Naive thymus-derived CD4-positive, alpha-beta T cell (primary cell): ENCODE data around the gene CFAP69. TPM values are rescaled to one million over a fixed set of nuclear protein-coding genes. Genes with fewer than 3 reads are reported as not detected.

Source experiments
- ATAC-seq: fragments of 150-1000 bp; cut with Tn5 transposase; 2 replicates; pipeline ENCODE4 v1.10.0; 2021; ENCODE audit warnings: mild to moderate bottlenecking, moderate library complexity
- CTCF ChIA-PET: fragments of 350-600 bp; sonication (Branson Sonifier 250); formaldehyde crosslinking; loops from one replicate; lab custom pipeline; 2021; ENCODE audit warnings: antibody characterized with exemption; lab: Charles Lee
- POLR2A ChIA-PET: fragments of 350-600 bp; sonication (Branson Sonifier 250); formaldehyde crosslinking; loops from one replicate; lab custom pipeline; 2021; ENCODE audit warnings: antibody characterized with exemption, inconsistent platforms; lab: Charles Lee
- DNase-seq, 9 donors: peaks; one replicate each; pipeline versions ENCODE4 v3.0.0 to v3.0.0-alpha.2; 2020 to 2022; ENCODE audit warnings: mixed read lengths in 1 of 9
- H3K27ac ChIP-seq: one replicate; pipeline ENCODE4 v1.7.0; 2013; ENCODE audit warnings: mild to moderate bottlenecking, low read depth, low read length, moderate library complexity
- H3K27me3 ChIP-seq, 2 donors: one replicate each; pipeline ENCODE4 v1.7.0; 2013; ENCODE audit warnings: low read length in 2 of 2, mild to moderate bottlenecking in 2 of 2, moderate library complexity in 2 of 2; ENCODE audit not compliant: control insufficient read depth in 2 of 2, insufficient read depth in 2 of 2
- H3K36me3 ChIP-seq, 3 experiments: 1 replicate in 2 of 3; 2 replicates in 1 of 3; pipeline ENCODE4 v1.7.0; 2013; ENCODE audit warnings: low read length in 3 of 3, mild to moderate bottlenecking in 3 of 3, moderate library complexity in 1 of 3; ENCODE audit not compliant: insufficient read depth in 3 of 3, control insufficient read depth in 2 of 3
- H3K4me1 ChIP-seq, 2 donors: one replicate each; pipeline ENCODE4 v1.7.0; 2013; ENCODE audit warnings: low read length in 2 of 2, mild to moderate bottlenecking in 2 of 2, moderate library complexity in 1 of 2; ENCODE audit not compliant: control insufficient read depth in 2 of 2, insufficient read depth in 2 of 2
- H3K4me3 ChIP-seq: 2 replicates; pipeline ENCODE4 v1.7.0; 2013; ENCODE audit warnings: mild to moderate bottlenecking, low read length
- H3K9me3 ChIP-seq, 3 experiments: 1 replicate in 2 of 3; 2 replicates in 1 of 3; pipeline ENCODE4 v1.7.0; 2013; ENCODE audit warnings: low read length in 3 of 3; ENCODE audit not compliant: control insufficient read depth in 2 of 3
- H3K27ac Mint-ChIP-seq, 9 donors: one replicate each; pipeline ENCODE4 v1.8.0; 2020 to 2022; ENCODE audit warnings: mixed read lengths in 9 of 9, mild to moderate bottlenecking in 8 of 9, moderate library complexity in 5 of 9, inconsistent platforms in 2 of 9
- H3K27me3 Mint-ChIP-seq, 5 donors: one replicate each; pipeline ENCODE4 v1.8.0; 2021 to 2022; ENCODE audit warnings: mixed read lengths in 5 of 5, mild to moderate bottlenecking in 1 of 5
- H3K36me3 Mint-ChIP-seq, 5 donors: one replicate each; pipeline ENCODE4 v1.8.0; 2020 to 2022; ENCODE audit warnings: mixed read lengths in 5 of 5, mild to moderate bottlenecking in 3 of 5, inconsistent platforms in 1 of 5
- H3K4me1 Mint-ChIP-seq, 7 donors: one replicate each; pipeline ENCODE4 v1.8.0; 2020 to 2022; ENCODE audit warnings: mixed read lengths in 7 of 7, mild to moderate bottlenecking in 3 of 7, inconsistent platforms in 1 of 7
- H3K4me3 Mint-ChIP-seq, 10 donors: one replicate each; pipeline ENCODE4 v1.8.0; 2020 to 2022; ENCODE audit warnings: mild to moderate bottlenecking in 10 of 10, mixed read lengths in 10 of 10, moderate library complexity in 6 of 10, inconsistent platforms in 2 of 10
- H3K9me3 Mint-ChIP-seq, 11 donors: one replicate each; pipeline ENCODE4 v1.8.0; 2020 to 2022; ENCODE audit warnings: mixed read lengths in 11 of 11, mild to moderate bottlenecking in 4 of 11, inconsistent platforms in 1 of 11, moderate library complexity in 1 of 11
- intact Hi-C, 2 donors: fragments of 100-400 bp; cut with micrococcal nuclease; formaldehyde crosslinking; loops; one replicate each; pipeline ENCODE4 v1.15.1; 2023
- polyA plus RNA-seq, 2 donors: library from polyadenylated mRNA; unstranded; fragments of 300-500 nt; fragmentation: Illumina TruSeq; gene quantifications; one replicate each; pipeline ENCODE4 v1.2.3, GENCODE V29; 2021
- total RNA-seq, 6 experiments: library from RNA in 5 of 6; stranded (reverse) in 5 of 6; gene quantifications; 1 replicate in 5 of 6; 2 replicates in 1 of 6; pipeline ENCODE4 v1.2.3 and lab custom pipeline; 2021 to 2026

Gene CFAP69
- total and polyA plus RNA-seq, 7 experiments from 2014 or later: 0.30 to 0.80 TPM; not detected in 5

DNA sequence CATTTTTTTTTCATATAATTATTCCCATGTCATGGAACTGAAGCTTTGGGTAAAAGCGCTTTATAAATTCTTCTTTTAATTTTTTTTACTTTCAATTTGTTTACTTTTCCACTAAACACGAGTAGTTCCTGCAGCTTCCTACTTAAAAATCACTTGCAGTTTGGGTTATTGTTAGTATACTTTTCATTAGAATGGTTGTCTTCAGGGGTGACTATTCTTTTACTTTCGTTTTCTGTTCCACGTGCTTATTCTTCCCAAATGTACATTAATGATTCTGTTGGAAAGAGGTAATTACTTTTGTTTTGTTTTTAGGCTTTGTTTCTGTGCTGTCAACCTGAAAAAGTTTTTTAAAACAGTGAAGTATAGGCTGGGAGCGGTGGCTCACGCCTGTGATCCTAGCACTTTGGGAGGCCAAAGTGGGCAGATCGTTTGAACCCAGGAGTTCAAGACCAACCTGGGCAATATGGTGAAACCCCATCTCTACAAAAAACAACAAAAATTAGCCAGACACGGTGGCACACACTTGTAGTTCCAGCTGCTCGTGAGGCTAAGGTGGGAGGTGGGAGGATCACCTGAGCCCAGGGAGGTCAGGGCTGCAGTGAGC is 5.2 kb upstream of the CFAP69 start:
- Histone ChIP-seq H3K27me3 (no peaks in the 10 kb centered on the region), H3K9me3 (no peaks in the 10 kb centered on the region), H3K4me3 (no peak overlapping the region), H3K36me3 (no peaks in the 10 kb centered on the region), H3K4me1 (no peaks in the 10 kb centered on the region), H3K27ac (no peak overlapping the region)
- ATAC-seq (no peak), DNase-seq (no peak)
- CTCF ChIA-PET: no interaction called here
- Mint-ChIP-seq H3K36me3 (peaks cover 0 to under 1% (median 0%) of the 10 kb centered on the region in 5 donors), H3K27me3 (peaks cover 0 to 33% (median 11%) of the 10 kb centered on the region in 5 donors), H3K9me3 (no peaks in the 10 kb centered on the region), H3K4me3 (peak overlapping the region in 1 of 10 donors; percentile 31), H3K4me1 (peaks cover 0 to 13% (median 4%) of the 10 kb centered on the region in 7 donors), H3K27ac (no peak overlapping the region)
- POLR2A ChIA-PET: interaction anchor here (0.7 kb wide), 1 partner anchor 131 kb away, joined by 3 read pairs; no protein-coding TSS in a partner anchor
- intact Hi-C loops: no loop called here

GRCh38 chr7:90242369-90243168 is 2.4 kb upstream of the CFAP69 start:
- H3K36me3 ChIP-seq: peaks cover 0 to 3% (median 0%) of the 10 kb centered on the region in 3 experiments
- ChIA-PET CTCF (interaction anchor here (0.7 kb wide), 1 partner anchor 112 kb away, joined by 3 read pairs; no protein-coding TSS in a partner anchor), POLR2A (interaction anchor here (0.7 kb wide), 2 partner anchors 747 to 947 kb away, joined by 3 to 4 read pairs; no protein-coding TSS in a partner anchor)
- Mint-ChIP-seq H3K27me3 (peaks cover 7 to 53% (median 20%) of the 10 kb centered on the region in 5 donors), H3K4me1 (peaks cover 8 to 27% (median 16%) of the 10 kb centered on the region in 7 donors), H3K9me3 (peaks cover 0 to 2% (median 0%) of the 10 kb centered on the region in 11 donors), H3K4me3 (peak overlapping the region in 1 of 10 donors; percentile 11), H3K27ac (no peak overlapping the region), H3K36me3 (peaks cover 0 to 3% (median 0%) of the 10 kb centered on the region in 5 donors)
- no peak overlapping the region for H3K4me3 ChIP-seq
- no peaks in the 10 kb centered on the region for H3K9me3 ChIP-seq
- peaks cover 6 to 8% of the 10 kb centered on the region in 2 donors for H3K4me1 ChIP-seq
- H3K27me3 ChIP-seq: no peaks in the 10 kb centered on the region
- DNase-seq: no peak
- no peak for ATAC-seq
- intact Hi-C loops: no loop called here
- no peak overlapping the region for H3K27ac ChIP-seq

GRCh38 chr7:90243556-90243955 is 1.4 kb upstream of the CFAP69 start:
- Mint-ChIP-seq H3K27ac (no peak overlapping the region), H3K27me3 (peaks cover 7 to 53% (median 20%) of the 10 kb centered on the region in 5 donors), H3K9me3 (peaks cover 0 to 2% (median 0%) of the 10 kb centered on the region in 11 donors), H3K4me3 (peak overlapping the region in 9 of 10 donors; percentile 10 to 97 (median 88)), H3K36me3 (peaks cover 0 to 3% (median 0%) of the 10 kb centered on the region in 5 donors), H3K4me1 (peaks cover 8 to 27% (median 16%) of the 10 kb centered on the region in 7 donors)
- Histone ChIP-seq H3K4me1 (peaks cover 6 to 8% of the 10 kb centered on the region in 2 donors), H3K4me3 (no peak overlapping the region), H3K9me3 (no peaks in the 10 kb centered on the region), H3K36me3 (peaks cover 0 to 3% (median 0%) of the 10 kb centered on the region in 3 experiments), H3K27me3 (no peaks in the 10 kb centered on the region), H3K27ac (no peak overlapping the region)
- no peak for DNase-seq
- ChIA-PET POLR2A (no interaction called here), CTCF (no interaction called here)
- intact Hi-C loops: no loop called here
- ATAC-seq: no peak

GRCh38 chr7:90244565-90244908 is 437 bp upstream of the CFAP69 start:
- H3K9me3 Mint-ChIP-seq: peaks cover 0 to 2% (median 0%) of the 10 kb centered on the region in 11 donors
- DNase-seq: peak in 1 of 9 donors; percentile 5
- H3K4me1 Mint-ChIP-seq: peaks cover 8 to 27% (median 16%) of the 10 kb centered on the region in 7 donors
- CTCF ChIA-PET: no interaction called here
- H3K27ac Mint-ChIP-seq: peak overlapping the region in 5 of 9 donors; percentile 60 to 87 (median 81)
- peak overlapping the region; percentile 70 for H3K4me3 ChIP-seq
- H3K36me3 Mint-ChIP-seq: peaks cover 0 to 3% (median 0%) of the 10 kb centered on the region in 5 donors
- peak overlapping the region; percentile 88 to 97 (median 92) for H3K4me3 Mint-ChIP-seq
- H3K27ac ChIP-seq: no peak overlapping the region
- peaks cover 6 to 8% of the 10 kb centered on the region in 2 donors for H3K4me1 ChIP-seq
- no peak for ATAC-seq
- peaks cover 0 to 3% (median 0%) of the 10 kb centered on the region in 3 experiments for H3K36me3 ChIP-seq
- no peaks in the 10 kb centered on the region for H3K9me3 ChIP-seq
- peaks cover 7 to 57% (median 24%) of the 10 kb centered on the region in 5 donors for H3K27me3 Mint-ChIP-seq
- no peaks in the 10 kb centered on the region for H3K27me3 ChIP-seq
- intact Hi-C loops: loop anchor here in 1 of 2 donors (1.0 to 2.0 kb wide), 2 partner anchors 12 to 18 kb away; no protein-coding TSS in a partner anchor
- POLR2A ChIA-PET: no interaction called here

DNA sequence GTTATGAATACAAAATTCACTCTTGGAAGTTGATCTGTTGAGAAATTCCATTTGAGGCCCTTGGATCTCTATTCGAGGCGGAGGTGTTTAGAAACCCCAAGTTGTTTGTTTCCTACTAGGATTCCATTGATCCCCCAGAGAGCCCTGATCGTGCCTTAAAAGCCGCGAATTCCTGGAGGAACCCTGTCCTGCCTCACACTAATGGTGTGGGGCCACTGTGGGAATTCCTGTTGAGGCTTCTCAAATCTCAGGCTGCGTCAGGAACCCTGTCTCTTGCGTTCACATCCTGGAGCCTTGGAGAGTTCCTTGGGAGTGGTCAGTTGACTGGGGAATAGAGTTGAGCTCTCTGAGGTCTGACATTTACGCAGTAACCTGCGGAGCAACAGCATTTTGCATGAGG is 1.2 kb downstream of the CFAP69 start:
- ATAC-seq (no peak), DNase-seq (peak in 1 of 9 donors; percentile 1)
- no peak overlapping the region for H3K27ac ChIP-seq
- no peak overlapping the region for H3K4me3 ChIP-seq
- H3K27me3 ChIP-seq: no peaks in the 10 kb centered on the region
- ChIA-PET CTCF (interaction anchor here (0.6 kb wide), 1 partner anchor 10 kb away, joined by 3 read pairs; no protein-coding TSS in a partner anchor), POLR2A (interaction anchor here (0.6 kb wide), 1 partner anchor 127 kb away, joined by 3 read pairs; no protein-coding TSS in a partner anchor)
- intact Hi-C loops: loop anchor here (5.0 kb wide), 3 partner anchors 94 to 1696 kb away; partner anchors contain the start of genes STEAP1 (in 2 of the 2) and AKAP9 (in 1 of the 2)
- Mint-ChIP-seq H3K4me1 (peaks cover 8 to 27% (median 15%) of the 10 kb centered on the region in 7 donors), H3K9me3 (peaks cover 0 to 2% (median 0%) of the 10 kb centered on the region in 11 donors), H3K36me3 (peaks cover 0 to 3% (median 0%) of the 10 kb centered on the region in 5 donors), H3K27me3 (peaks cover 11 to 66% (median 32%) of the 10 kb centered on the region in 5 donors), H3K27ac (peak overlapping the region in 2 of 9 donors; percentile 81 to 85), H3K4me3 (peak overlapping the region; percentile 88 to 97 (median 92))
- H3K4me1 ChIP-seq: peaks cover 6 to 8% of the 10 kb centered on the region in 2 donors
- peaks cover 0 to 3% (median 0%) of the 10 kb centered on the region in 3 experiments for H3K36me3 ChIP-seq
- H3K9me3 ChIP-seq: no peaks in the 10 kb centered on the region

- Mint-ChIP-seq H3K27ac (no peak overlapping the region), H3K9me3 (peaks cover 0 to 2% (median 0%) of the 10 kb centered on the region in 11 donors), H3K4me3 (no peak overlapping the region), H3K4me1 (peaks cover 8 to 24% (median 15%) of the 10 kb centered on the region in 7 donors), H3K36me3 (peaks cover 0 to 3% (median 0%) of the 10 kb centered on the region in 5 donors), H3K27me3 (peaks cover 13 to 54% (median 46%) of the 10 kb centered on the region in 5 donors)
- Histone ChIP-seq H3K9me3 (no peaks in the 10 kb centered on the region), H3K27me3 (no peaks in the 10 kb centered on the region), H3K4me3 (no peak overlapping the region), H3K4me1 (peaks cover 6 to 8% of the 10 kb centered on the region in 2 donors), H3K36me3 (peaks cover 0 to 3% (median 0%) of the 10 kb centered on the region in 3 experiments), H3K27ac (no peak overlapping the region)
- DNase-seq: no peak
- ChIA-PET CTCF (no interaction called here), POLR2A (no interaction called here)
- intact Hi-C loops: loop anchor here (5.0 kb wide), 3 partner anchors 96 to 1694 kb away; partner anchors contain the start of genes STEAP1 (in 2 of the 2) and AKAP9 (in 1 of the 2)
- no peak for ATAC-seq
Observed at GRCh38 chr7:90248706-90249105, 3.7 kb downstream of the CFAP69 start.
